ENCODE results near the gene CCDC141.

- TF ChIP-seq GABPA (IDR thresholded peaks at IDR 0.05; ENCODE audit: low read depth) = no peak
- no peak for TF ChIP-seq CTCF (IDR thresholded peaks at IDR 0.05; ENCODE audit: insufficient read depth, low read length)
- no peak for TF ChIP-seq POLR2AphosphoS5 (IDR thresholded peaks at IDR 0.05; ENCODE audit: low read depth)
- TF ChIP-seq REST (IDR thresholded peaks at IDR 0.05; ENCODE audit: insufficient replicate concordance, low read depth) = no peak
- no peak for TF ChIP-seq SPI1 (IDR thresholded peaks at IDR 0.05; ENCODE audit: borderline replicate concordance, low read depth)
Observed at GRCh38 chr2:178899656-178900055, 150.3 kb downstream of the CCDC141 start.
